H9 (cell line): ENCODE measurements around the gene QSOX2. TPM values are rescaled to one million over a fixed set of nuclear protein-coding genes. Genes with fewer than 3 reads are reported as not detected.

Source experiments
- DNase-seq: peaks from one replicate; pipeline ENCODE4 v3.0.0-alpha.2; 2017
- H2AFZ ChIP-seq: one replicate; pipeline ENCODE4 v1.6.1; 2013; ENCODE audit warnings: mild to moderate bottlenecking, low read length, control low read depth, moderate library complexity
- H2AK5ac ChIP-seq: 2 replicates; pipeline ENCODE4 v1.6.1; 2013; ENCODE audit warnings: low read length, control low read depth, mixed read lengths; ENCODE audit not compliant: insufficient read length
- H2BK120ac ChIP-seq: one replicate; pipeline ENCODE4 v1.6.1; 2013; ENCODE audit warnings: low read depth, mild to moderate bottlenecking, low read length, control low read depth, inconsistent platforms; ENCODE audit not compliant: poor library complexity, severe bottlenecking
- H2BK12ac ChIP-seq: 2 replicates; pipeline ENCODE4 v1.6.1; 2013; ENCODE audit warnings: low read length, control low read depth, mixed read lengths, low read depth; ENCODE audit not compliant: insufficient read length
- H2BK15ac ChIP-seq: 2 replicates; pipeline ENCODE4 v1.6.1; 2013; ENCODE audit warnings: low read depth, low read length, control low read depth
- H2BK20ac ChIP-seq: one replicate; pipeline ENCODE4 v1.6.1; 2013; ENCODE audit warnings: low read depth, mild to moderate bottlenecking, low read length, control low read depth, inconsistent platforms; ENCODE audit not compliant: poor library complexity, severe bottlenecking
- H2BK5ac ChIP-seq: 2 replicates; pipeline ENCODE4 v1.6.1; 2013; ENCODE audit warnings: low read length, control low read depth, mixed read lengths; ENCODE audit not compliant: insufficient read length
- H3K14ac ChIP-seq: 2 replicates; pipeline ENCODE4 v1.6.1; 2013; ENCODE audit warnings: low read length, control low read depth; ENCODE audit not compliant: insufficient read depth
- H3K18ac ChIP-seq: 2 replicates; pipeline ENCODE4 v1.6.1; 2013; ENCODE audit warnings: low read depth, mild to moderate bottlenecking, mixed read lengths, low read length, control low read depth; ENCODE audit not compliant: insufficient read length
- H3K23ac ChIP-seq: 2 replicates; pipeline ENCODE4 v1.6.1; 2013; ENCODE audit warnings: low read length, control low read depth, mixed read lengths, low read depth; ENCODE audit not compliant: insufficient read length
- H3K23me2 ChIP-seq: 2 replicates; pipeline ENCODE4 v1.6.1; 2013; ENCODE audit warnings: low read depth, mild to moderate bottlenecking, mixed read lengths, low read length, control low read depth; ENCODE audit not compliant: insufficient read length, poor library complexity, severe bottlenecking
- H3K27ac ChIP-seq: 2 replicates; pipeline ENCODE4 v1.5.1; 2013; ENCODE audit warnings: low read length, control low read depth, mixed read lengths, low read depth; ENCODE audit not compliant: insufficient read length
- H3K27me3 ChIP-seq: 2 replicates; pipeline ENCODE4 v1.6.1; 2013; ENCODE audit warnings: low read length, control low read depth, inconsistent platforms; ENCODE audit not compliant: insufficient read depth
- H3K4ac ChIP-seq: 2 replicates; pipeline ENCODE4 v1.6.1; 2013; ENCODE audit warnings: low read depth, mild to moderate bottlenecking, control low read depth, inconsistent platforms, low read length, moderate library complexity
- H3K4me1 ChIP-seq: 2 replicates; pipeline ENCODE4 v1.6.1; 2013; ENCODE audit warnings: low read length, control low read depth, inconsistent platforms; ENCODE audit not compliant: insufficient read depth
- H3K4me2 ChIP-seq: 2 replicates; pipeline ENCODE4 v1.6.1; 2013; ENCODE audit warnings: low read length, control low read depth, mixed read lengths; ENCODE audit not compliant: insufficient read length, insufficient read depth
- H3K56ac ChIP-seq: 2 replicates; pipeline ENCODE4 v1.6.1; 2013; ENCODE audit warnings: low read depth, mild to moderate bottlenecking, mixed read lengths, low read length, control low read depth; ENCODE audit not compliant: insufficient read length
- H3K79me1 ChIP-seq: 2 replicates; pipeline ENCODE4 v1.6.1; 2013; ENCODE audit warnings: low read depth, mild to moderate bottlenecking, moderate library complexity, low read length, control low read depth, inconsistent platforms; ENCODE audit not compliant: insufficient read depth, poor library complexity, severe bottlenecking
- H3K79me2 ChIP-seq: 2 replicates; pipeline ENCODE4 v1.6.1; 2013; ENCODE audit warnings: low read length, control low read depth, inconsistent platforms; ENCODE audit not compliant: insufficient read depth
- H3K9ac ChIP-seq: 2 replicates; pipeline ENCODE4 v1.6.1; 2013; ENCODE audit warnings: low read length, control low read depth, mixed read lengths; ENCODE audit not compliant: insufficient read length; ENCODE audit errors: extremely low read depth
- H3K9me3 ChIP-seq: one replicate; pipeline ENCODE4 v1.6.1; 2013; ENCODE audit warnings: low read depth, low read length, inconsistent platforms; ENCODE audit not compliant: control insufficient read depth
- H3T11ph ChIP-seq: one replicate; pipeline ENCODE4 v1.6.1; 2013; ENCODE audit warnings: mild to moderate bottlenecking, low read length, control low read depth, inconsistent platforms
- H4K20me1 ChIP-seq: one replicate; pipeline ENCODE4 v1.6.1; 2013; ENCODE audit not compliant: control insufficient read depth, insufficient read length, insufficient read depth
- H4K5ac ChIP-seq: 2 replicates; pipeline ENCODE4 v1.6.1; 2013; ENCODE audit warnings: low read depth, mild to moderate bottlenecking, mixed read lengths, low read length, control low read depth; ENCODE audit not compliant: insufficient read length
- H4K8ac ChIP-seq: replicated peaks from 2 replicates; pipeline ENCODE4 v1.6.1; 2013; ENCODE audit warnings: low read length, control low read depth, mixed read lengths, low read depth; ENCODE audit not compliant: insufficient read length
- H4K91ac ChIP-seq: 2 replicates; pipeline ENCODE4 v1.6.1; 2013; ENCODE audit warnings: low read depth, mild to moderate bottlenecking, moderate library complexity, mixed read lengths, low read length, control low read depth; ENCODE audit not compliant: insufficient read length
- H3K27ac Mint-ChIP-seq, 3 experiments: 2 replicates in 2 of 3; 3 replicates in 1 of 3; pipeline ENCODE4 v1.8.0; 2020 to 2021; ENCODE audit warnings: mixed read lengths in 3 of 3, mild to moderate bottlenecking in 1 of 3, moderate library complexity in 1 of 3
- H3K27me3 Mint-ChIP-seq: 2 replicates; pipeline ENCODE4 v1.8.0; 2021; ENCODE audit warnings: low read depth, mild to moderate bottlenecking, moderate library complexity, mixed read lengths
- H3K36me3 Mint-ChIP-seq, 3 experiments: 2 replicates in 2 of 3; 3 replicates in 1 of 3; pipeline ENCODE4 v1.8.0; 2020 to 2021; ENCODE audit warnings: low read depth in 3 of 3, mixed read lengths in 3 of 3; ENCODE audit not compliant: insufficient read depth in 1 of 3
- H3K4me1 Mint-ChIP-seq, 2 experiments: 2 replicates each; pipeline ENCODE4 v1.8.0; 2020; ENCODE audit warnings: mixed read lengths in 2 of 2
- H3K4me3 Mint-ChIP-seq, 2 experiments: 2 replicates in 1 of 2; 3 replicates in 1 of 2; pipeline ENCODE4 v1.8.0; 2020 to 2021; ENCODE audit warnings: mild to moderate bottlenecking in 2 of 2, mixed read lengths in 2 of 2, moderate library complexity in 1 of 2
- H3K9me3 Mint-ChIP-seq, 2 experiments: 2 replicates in 1 of 2; 3 replicates in 1 of 2; pipeline ENCODE4 v1.8.0; 2020; ENCODE audit warnings: mild to moderate bottlenecking in 2 of 2, mixed read lengths in 2 of 2, moderate library complexity in 1 of 2
- CTCF ChIP-seq: fragments of 200-600 bp; sonication (generic); conservative IDR thresholded peaks from 3 replicates; pipeline ENCODE4 v1.8.0; 2021; ENCODE audit warnings: antibody characterized with exemption, mild to moderate bottlenecking
- WGBS: extraction: QIAGEN DNeasy Blood & Tissue Kit; methylation state at CpG from one replicate; pipeline ENCODE4 v1.1.7; 2013; ENCODE audit warnings: missing lambda C conversion rate, low lambda C conversion rate, mixed read lengths; ENCODE audit not compliant: insufficient read length; ENCODE audit errors: extremely low coverage; 5-methylcytosine and 5-hydroxymethylcytosine counted together
- total RNA-seq: library from RNA; stranded (reverse); gene quantifications from 2 replicates; pipeline ENCODE4 v1.2.1, GENCODE V29; 2021

Gene QSOX2
- total RNA-seq, 1 experiment from 2014 or later = 25.8 TPM

GRCh38 chr9:136250676-136251075 lies 5.1 kb upstream of the QSOX2 start:
- Histone ChIP-seq H4K20me1 (no peaks in the 10 kb centered on the region), H3K4me1 (no peaks in the 10 kb centered on the region), H3K9me3 (no peaks in the 10 kb centered on the region), H2AK5ac (no peak overlapping the region), H4K5ac (no peak overlapping the region), H3K56ac (no peak overlapping the region), H3K23ac (no peak overlapping the region), H3K4me2 (no peak overlapping the region), H2BK20ac (no peak overlapping the region), H3K79me2 (no peaks in the 10 kb centered on the region), H2BK12ac (no peak overlapping the region), H4K8ac (no peak overlapping the region), H3K14ac (no peak overlapping the region), H3T11ph (no peak overlapping the region), H2BK15ac (no peak overlapping the region), H3K4ac (no peak overlapping the region), H2BK120ac (no peak overlapping the region), H3K18ac (no peak overlapping the region), H3K27ac (no peak overlapping the region), H3K23me2 (no peaks in the 10 kb centered on the region), H2BK5ac (no peak overlapping the region), H4K91ac (no peak overlapping the region), H3K79me1 (no peaks in the 10 kb centered on the region), H2AFZ (no peak overlapping the region), H3K9ac (no peak overlapping the region), H3K27me3 (no peaks in the 10 kb centered on the region)
- TF ChIP-seq CTCF = no peak
- no CpG with 5 or more reads among the region's 10 CpGs for WGBS
- Mint-ChIP-seq H3K9me3 (no peaks in the 10 kb centered on the region; a peak in 1 of 5 replicates), H3K27ac (peak overlapping the region in 1 of 3 experiments; percentile 62; a peak in 1 of 7 replicates), H3K4me3 (no peak overlapping the region), H3K36me3 (no peaks in the 10 kb centered on the region), H3K27me3 (peaks cover 18% of the 10 kb centered on the region), H3K4me1 (peaks cover 11 to 29% of the 10 kb centered on the region in 2 experiments)
- DNase-seq = no peak
